Mesendoderm (in vitro differentiated cells): ENCODE results near the gene FAIM2. TPM values are rescaled to one million over a fixed set of nuclear protein-coding genes. Genes with fewer than 3 reads are reported as not detected.
A peak's percentile ranks its signal among the peaks of the same experiment; 100 is the strongest.

Experiments
- DNase-seq: peaks from one replicate; pipeline ENCODE4 v3.0.0; 2013
- H2AK5ac ChIP-seq: 2 replicates; pipeline ENCODE4 v1.6.1; 2013; ENCODE audit warnings: low read length, inconsistent platforms
- H2BK120ac ChIP-seq: 2 replicates; pipeline ENCODE4 v1.6.1; 2013; ENCODE audit warnings: low read depth, mild to moderate bottlenecking, low read length, moderate library complexity, mixed read lengths
- H2BK15ac ChIP-seq: replicated peaks from 2 replicates; pipeline ENCODE4 v1.6.1; 2013; ENCODE audit warnings: low read depth, mild to moderate bottlenecking, moderate library complexity
- H2BK5ac ChIP-seq: 2 replicates; pipeline ENCODE4 v1.6.1; 2013; ENCODE audit warnings: low read length, inconsistent platforms
- H3K18ac ChIP-seq: 2 replicates; pipeline ENCODE4 v1.6.1; 2013; ENCODE audit warnings: mild to moderate bottlenecking, low read length, mixed read lengths
- H3K23ac ChIP-seq: one replicate; pipeline ENCODE4 v1.6.1; 2013; ENCODE audit warnings: low read length
- H3K27ac ChIP-seq: 2 replicates; pipeline ENCODE4 v1.5.1; 2013; ENCODE audit warnings: low read depth, mild to moderate bottlenecking, inconsistent platforms, low read length, moderate library complexity
- H3K27me3 ChIP-seq: 2 replicates; pipeline ENCODE4 v1.6.1; 2013; ENCODE audit warnings: low read length, control low read depth, mild to moderate bottlenecking, inconsistent platforms; ENCODE audit not compliant: insufficient read depth, poor library complexity
- H3K36me3 ChIP-seq: 2 replicates; pipeline ENCODE4 v1.6.1; 2013; ENCODE audit warnings: low read length, inconsistent platforms; ENCODE audit not compliant: control insufficient read depth, insufficient read depth
- H3K4ac ChIP-seq: one replicate; pipeline ENCODE4 v1.6.1; 2013; ENCODE audit warnings: low read depth, mild to moderate bottlenecking, low read length, moderate library complexity
- H3K4me1 ChIP-seq: 2 replicates; pipeline ENCODE4 v1.6.1; 2013; ENCODE audit warnings: low read depth, low read length, inconsistent platforms; ENCODE audit not compliant: control insufficient read depth
- H3K4me2 ChIP-seq: 2 replicates; pipeline ENCODE4 v1.6.1; 2013; ENCODE audit warnings: low read length
- H3K4me3 ChIP-seq: 2 replicates; pipeline ENCODE4 v1.5.1; 2013; ENCODE audit warnings: mild to moderate bottlenecking, low read length
- H3K56ac ChIP-seq: one replicate; pipeline ENCODE4 v1.6.1; 2013; ENCODE audit warnings: low read length
- H3K79me1 ChIP-seq: 2 replicates; pipeline ENCODE4 v1.6.1; 2013; ENCODE audit warnings: low read length, inconsistent platforms
- H3K79me2 ChIP-seq: 2 replicates; pipeline ENCODE4 v1.6.1; 2013; ENCODE audit warnings: mild to moderate bottlenecking, low read length; ENCODE audit not compliant: control insufficient read depth, insufficient read depth
- H3K9ac ChIP-seq: 2 replicates; pipeline ENCODE4 v1.6.1; 2013; ENCODE audit warnings: low read length, inconsistent platforms
- H4K5ac ChIP-seq: one replicate; pipeline ENCODE4 v1.6.1; 2013; ENCODE audit warnings: low read length
- H4K8ac ChIP-seq: one replicate; pipeline ENCODE4 v1.6.1; 2013; ENCODE audit warnings: low read depth, mild to moderate bottlenecking, control low read depth, low read length, moderate library complexity
- WGBS: extraction: QIAGEN DNeasy Blood & Tissue Kit; methylation state at CpG from one replicate; pipeline ENCODE4 v1.1.7; 2013; ENCODE audit warnings: low lambda C conversion rate, missing lambda C conversion rate; ENCODE audit not compliant: insufficient coverage; ENCODE audit errors: extremely low coverage; 5-methylcytosine and 5-hydroxymethylcytosine counted together
- polyA plus RNA-seq, 2 experiments: library from polyadenylated mRNA; stranded (reverse); fragments of 200-250 nt; gene quantifications; one replicate each; pipeline ENCODE4 v1.2.3, GENCODE V29; 2013

FAIM2 gene
- 0.27 TPM for polyA plus RNA-seq (2013, experiment 1 of 2)
- 0.11 TPM for polyA plus RNA-seq (2013, experiment 2 of 2)

GRCh38 chr12:49903700-49904423 is at the start of gene FAIM2:
Gene FAIM2 (minus strand): TSS chr12:49903900. CDS start chr12:49903792, 108 bp downstream.
- H2AK5ac ChIP-seq, result no peak within 1 kb of the TSS
- H3K79me2 ChIP-seq, result no peaks in the 10 kb centered on the region
- no peak within 1 kb of the TSS for H4K8ac ChIP-seq
- H3K23ac ChIP-seq, result no peak within 1 kb of the TSS
- no peaks in the 10 kb centered on the region for H3K36me3 ChIP-seq
- H2BK15ac ChIP-seq, result no peak within 1 kb of the TSS
- H2BK120ac ChIP-seq, result no peak within 1 kb of the TSS
- H3K4ac ChIP-seq, result no peak within 1 kb of the TSS
- no peak within 1 kb of the TSS for H3K4me2 ChIP-seq
- WGBS, result no CpG with 5 or more reads among the region's 56 CpGs
- no peak within 1 kb of the TSS for H3K18ac ChIP-seq
- H3K4me3 ChIP-seq, result no peak within 1 kb of the TSS
- no peak for DNase-seq
- no peaks in the 10 kb centered on the region for H3K79me1 ChIP-seq
- H2BK5ac ChIP-seq, result no peak within 1 kb of the TSS
- no peaks in the 10 kb centered on the region for H3K4me1 ChIP-seq
- H3K9ac ChIP-seq, result no peak within 1 kb of the TSS
- H3K27ac ChIP-seq, result no peak within 1 kb of the TSS
- no peak within 1 kb of the TSS for H4K5ac ChIP-seq
- H3K27me3 ChIP-seq, result peaks cover 3% of the 10 kb centered on the region
- H3K56ac ChIP-seq, result peak within 1 kb of the TSS; percentile 7

- Histone ChIP-seq H3K27me3 (peaks cover 3% of the 10 kb centered on the region), H3K23ac (no peak overlapping the region), H3K4me2 (no peak overlapping the region), H3K36me3 (no peaks in the 10 kb centered on the region), H2BK15ac (no peak overlapping the region), H3K4me1 (peaks cover 5% of the 10 kb centered on the region), H2BK120ac (no peak overlapping the region), H4K8ac (no peak overlapping the region), H3K79me1 (no peaks in the 10 kb centered on the region), H3K79me2 (no peaks in the 10 kb centered on the region), H2BK5ac (no peak overlapping the region), H3K4ac (no peak overlapping the region), H3K9ac (no peak overlapping the region), H4K5ac (no peak overlapping the region), H3K27ac (no peak overlapping the region), H3K18ac (no peak overlapping the region), H3K4me3 (no peak overlapping the region), H2AK5ac (no peak overlapping the region), H3K56ac (no peak overlapping the region)
- WGBS, result no CpG with 5 or more reads among the region's 4 CpGs
- DNase-seq, result no peak
Observed at GRCh38 chr12:49953151-49953550, 49.5 kb upstream of the FAIM2 start.

DNA sequence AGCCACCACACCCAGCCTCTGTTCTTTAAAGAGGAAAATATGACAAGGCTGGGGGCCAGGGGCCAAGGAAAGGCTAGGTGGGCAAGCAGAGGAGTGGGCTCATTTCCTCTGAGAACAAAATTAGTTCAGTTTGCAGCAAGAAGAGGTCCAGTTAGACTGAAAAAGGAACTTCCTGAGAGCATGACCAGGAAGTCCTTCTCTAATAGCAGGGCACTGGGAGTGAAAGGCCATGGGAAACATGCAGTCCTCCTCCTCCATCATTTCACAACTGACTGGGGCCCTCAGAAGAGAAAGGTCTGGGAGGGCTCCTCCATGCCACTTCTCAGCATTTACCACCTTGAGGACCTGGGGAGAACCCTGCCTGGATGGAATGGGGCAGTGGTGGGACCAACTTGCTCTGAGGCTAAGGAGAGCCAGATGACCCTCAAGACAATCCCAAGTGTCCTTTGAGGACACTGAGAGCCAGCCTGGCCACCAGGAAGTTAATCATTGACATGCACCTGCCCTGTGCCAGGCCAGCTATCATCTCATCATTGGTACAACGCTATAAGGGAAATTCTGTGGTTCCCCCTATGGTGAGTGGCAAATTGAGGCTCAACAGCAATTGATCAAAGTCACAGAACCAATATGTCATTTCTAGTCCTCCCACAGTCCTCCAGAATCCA is 48.8 kb upstream of the FAIM2 start:
- no peak overlapping the region for H2BK15ac ChIP-seq
- no peak overlapping the region for H3K4me3 ChIP-seq
- no peak overlapping the region for H4K8ac ChIP-seq
- H2BK120ac ChIP-seq, result no peak overlapping the region
- H3K9ac ChIP-seq, result no peak overlapping the region
- H3K27ac ChIP-seq, result no peak overlapping the region
- H2AK5ac ChIP-seq, result no peak overlapping the region
- peaks cover 3% of the 10 kb centered on the region for H3K27me3 ChIP-seq
- H3K18ac ChIP-seq, result no peak overlapping the region
- H3K56ac ChIP-seq, result no peak overlapping the region
- no peak overlapping the region for H3K4ac ChIP-seq
- DNase-seq, result no peak
- H3K23ac ChIP-seq, result no peak overlapping the region
- H3K4me2 ChIP-seq, result no peak overlapping the region
- no peaks in the 10 kb centered on the region for H3K79me2 ChIP-seq
- H2BK5ac ChIP-seq, result no peak overlapping the region
- H3K79me1 ChIP-seq, result no peaks in the 10 kb centered on the region
- no CpG with 5 or more reads among the region's 1 CpG for WGBS
- H3K4me1 ChIP-seq, result peaks cover 5% of the 10 kb centered on the region
- no peaks in the 10 kb centered on the region for H3K36me3 ChIP-seq
- no peak overlapping the region for H4K5ac ChIP-seq

- Histone ChIP-seq H2BK15ac (no peak overlapping the region), H3K9ac (no peak overlapping the region), H2AK5ac (no peak overlapping the region), H3K23ac (no peak overlapping the region), H3K4me2 (no peak overlapping the region), H3K18ac (no peak overlapping the region), H4K5ac (no peak overlapping the region), H3K79me1 (no peaks in the 10 kb centered on the region), H3K4me1 (peaks cover 5% of the 10 kb centered on the region), H2BK120ac (no peak overlapping the region), H2BK5ac (no peak overlapping the region), H3K56ac (no peak overlapping the region), H3K36me3 (no peaks in the 10 kb centered on the region), H3K79me2 (no peaks in the 10 kb centered on the region), H3K27ac (no peak overlapping the region), H3K4me3 (no peak overlapping the region), H4K8ac (no peak overlapping the region), H3K4ac (no peak overlapping the region), H3K27me3 (peaks cover 2% of the 10 kb centered on the region)
- DNase-seq, result no peak
- no CpG with 5 or more reads among the region's 14 CpGs for WGBS
Observed at GRCh38 chr12:49951411-49952240, 47.9 kb upstream of the FAIM2 start.

DNA sequence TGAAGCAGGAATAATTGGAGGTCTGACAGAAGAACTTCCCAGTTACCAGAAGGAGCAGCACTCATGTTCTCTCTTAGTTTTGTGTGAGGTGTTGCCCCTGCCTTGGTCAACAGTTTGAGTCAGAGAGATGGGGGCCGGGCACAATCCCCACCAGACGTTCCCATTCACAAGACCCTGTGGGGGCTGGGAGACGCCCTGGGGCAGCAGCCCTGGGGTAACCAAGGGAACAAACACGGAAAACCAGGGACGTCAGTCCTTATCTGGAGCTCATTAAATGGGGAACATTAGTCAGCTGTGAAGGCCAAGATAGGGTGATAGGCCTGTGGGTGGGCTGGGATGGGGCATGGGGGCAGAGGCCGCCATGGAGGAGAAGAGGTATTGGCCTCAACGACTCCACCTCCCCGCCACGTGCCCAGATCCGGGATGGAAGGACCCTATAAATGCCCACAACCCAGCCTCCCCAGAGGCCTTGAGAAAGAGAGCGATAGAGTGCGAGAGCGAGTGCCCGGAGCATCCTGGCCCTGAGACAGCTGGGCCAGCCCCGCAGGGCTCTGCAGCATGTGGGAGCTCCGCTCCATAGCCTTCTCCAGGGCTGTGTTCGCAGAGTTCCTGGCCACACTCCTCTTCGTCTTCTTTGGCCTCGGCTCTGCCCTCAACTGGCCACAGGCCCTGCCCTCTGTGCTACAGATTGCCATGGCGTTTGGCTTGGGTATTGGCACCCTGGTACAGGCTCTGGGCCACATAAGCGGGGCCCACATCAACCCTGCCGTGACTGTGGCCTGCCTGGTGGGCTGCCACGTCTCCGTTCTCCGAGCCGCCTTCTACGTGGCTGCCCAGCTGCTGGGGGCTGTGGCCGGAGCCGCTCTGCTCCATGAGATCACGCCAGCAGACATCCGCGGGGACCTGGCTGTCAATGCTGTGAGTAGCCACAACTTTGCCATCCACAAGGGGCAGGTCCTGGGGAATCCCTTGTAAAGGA is 46.9 kb upstream of the FAIM2 start, which contains the start of gene AQP2:
Gene AQP2 (plus strand): TSS at position 465 of the 979 bp plus-strand sequence. CDS start 94 bp downstream, at position 559.
- Histone ChIP-seq H3K79me2 (no peaks in the 10 kb centered on the region), H2BK5ac (no peak within 1 kb of the TSS), H4K5ac (no peak within 1 kb of the TSS), H2AK5ac (no peak within 1 kb of the TSS), H3K4me2 (no peak within 1 kb of the TSS), H3K79me1 (no peaks in the 10 kb centered on the region), H2BK120ac (no peak within 1 kb of the TSS), H4K8ac (no peak within 1 kb of the TSS), H3K27ac (no peak within 1 kb of the TSS), H3K56ac (no peak within 1 kb of the TSS), H3K27me3 (no peaks in the 10 kb centered on the region), H3K23ac (no peak within 1 kb of the TSS), H3K18ac (no peak within 1 kb of the TSS), H3K4me1 (peaks cover 5% of the 10 kb centered on the region), H3K36me3 (no peaks in the 10 kb centered on the region), H3K4ac (no peak within 1 kb of the TSS), H2BK15ac (no peak within 1 kb of the TSS), H3K9ac (no peak within 1 kb of the TSS), H3K4me3 (no peak within 1 kb of the TSS)
- no CpG with 5 or more reads among the region's 32 CpGs for WGBS
- DNase-seq, result peak; percentile 62
